ENCODE results near the gene OR1L1.

The OR1L1 gene

DNA sequence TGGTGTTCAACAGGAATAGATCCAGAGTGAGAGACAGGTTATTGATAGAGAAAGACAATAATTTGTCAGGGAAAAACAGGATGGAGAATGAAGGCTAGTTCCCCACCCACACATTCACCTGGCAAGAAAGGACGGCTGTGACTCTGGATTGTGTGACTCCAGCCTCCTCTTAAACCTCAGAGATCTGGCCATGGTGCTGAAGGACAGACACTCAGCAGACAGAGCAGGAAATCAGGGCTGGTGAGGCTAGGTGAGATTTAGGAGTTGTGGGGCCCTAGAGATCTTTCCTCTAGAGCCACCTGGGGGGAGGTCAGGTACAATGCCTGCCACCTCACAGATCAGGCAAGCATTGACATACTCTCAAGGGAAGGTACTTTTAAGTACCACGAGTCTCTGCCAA is 19.3 kb upstream of the OR1L1 start:
- Histone ChIP-seq H3K36me3 (ENCODE audit: low read length) (no peaks in the 10 kb centered on the region), H3F3A (ENCODE audit: insufficient read depth) (no peaks in the 10 kb centered on the region), H4K20me1 (ENCODE audit: low read depth, low read length) (no peaks in the 10 kb centered on the region), H3K9me2 (replicated peaks; ENCODE audit: insufficient read depth, low read length) (no peaks in the 10 kb centered on the region), H3K4me3 (ENCODE audit: insufficient read depth, low read length, poor library complexity, severe bottlenecking) (no peak overlapping the region), H3K9ac (ENCODE audit: low read length) (no peak overlapping the region), H3K27ac (ENCODE audit: low read depth, low read length) (no peak overlapping the region), H3K4me2 (ENCODE audit: low read depth, low read length, poor library complexity, severe bottlenecking) (no peak overlapping the region), H3K79me2 (ENCODE audit: insufficient read depth, low read length) (no peaks in the 10 kb centered on the region), H2AFZ (ENCODE audit: low read depth, low read length, severe bottlenecking) (no peak overlapping the region), H3K27me3 (ENCODE audit: low read length) (no peaks in the 10 kb centered on the region), H3K9me3 (ENCODE audit: insufficient read depth, low read length) (no peaks in the 10 kb centered on the region)
- TF ChIP-seq, protein P1, sequence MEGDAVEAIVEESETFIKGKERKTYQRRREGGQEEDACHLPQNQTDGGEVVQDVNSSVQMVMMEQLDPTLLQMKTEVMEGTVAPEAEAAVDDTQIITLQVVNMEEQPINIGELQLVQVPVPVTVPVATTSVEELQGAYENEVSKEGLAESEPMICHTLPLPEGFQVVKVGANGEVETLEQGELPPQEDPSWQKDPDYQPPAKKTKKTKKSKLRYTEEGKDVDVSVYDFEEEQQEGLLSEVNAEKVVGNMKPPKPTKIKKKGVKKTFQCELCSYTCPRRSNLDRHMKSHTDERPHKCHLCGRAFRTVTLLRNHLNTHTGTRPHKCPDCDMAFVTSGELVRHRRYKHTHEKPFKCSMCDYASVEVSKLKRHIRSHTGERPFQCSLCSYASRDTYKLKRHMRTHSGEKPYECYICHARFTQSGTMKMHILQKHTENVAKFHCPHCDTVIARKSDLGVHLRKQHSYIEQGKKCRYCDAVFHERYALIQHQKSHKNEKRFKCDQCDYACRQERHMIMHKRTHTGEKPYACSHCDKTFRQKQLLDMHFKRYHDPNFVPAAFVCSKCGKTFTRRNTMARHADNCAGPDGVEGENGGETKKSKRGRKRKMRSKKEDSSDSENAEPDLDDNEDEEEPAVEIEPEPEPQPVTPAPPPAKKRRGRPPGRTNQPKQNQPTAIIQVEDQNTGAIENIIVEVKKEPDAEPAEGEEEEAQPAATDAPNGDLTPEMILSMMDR (IDR thresholded peaks at IDR 0.05; ENCODE audit: insufficient read depth, low read length, poor library complexity, severe bottlenecking) = no peak
- no peak for TF ChIP-seq EZH2phosphoT487 (conservative IDR thresholded peaks at IDR 0.05; ENCODE audit: low read length)

DNA sequence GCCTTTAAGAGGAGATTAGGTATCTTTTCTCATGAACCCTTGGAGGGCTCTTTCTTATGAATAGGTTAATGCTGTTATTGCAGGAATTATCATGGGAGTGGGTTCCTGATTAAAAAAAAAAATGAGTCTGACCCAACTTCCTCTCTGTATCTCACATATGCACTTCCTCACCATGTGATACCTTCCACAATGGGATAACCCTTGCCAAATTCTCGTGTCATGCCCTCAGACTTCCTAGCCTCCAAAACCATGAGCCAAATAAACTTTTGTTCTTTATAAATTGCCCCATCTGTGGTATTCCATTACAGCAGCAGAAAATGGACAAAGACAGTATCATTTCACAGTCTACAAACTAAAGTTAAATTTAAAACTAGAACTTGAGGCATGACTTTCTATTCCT is 5.1 kb upstream of the OR1L1 start:
- H3K9me2 ChIP-seq (replicated peaks; ENCODE audit: insufficient read depth, low read length) = no peaks in the 10 kb centered on the region
- H3K4me3 ChIP-seq (ENCODE audit: insufficient read depth, low read length, poor library complexity, severe bottlenecking) = no peak overlapping the region
- no peaks in the 10 kb centered on the region for H3K9me3 ChIP-seq (ENCODE audit: insufficient read depth, low read length)
- H3F3A ChIP-seq (ENCODE audit: insufficient read depth) = no peaks in the 10 kb centered on the region
- no peak overlapping the region for H2AFZ ChIP-seq (ENCODE audit: low read depth, low read length, severe bottlenecking)
- H3K79me2 ChIP-seq (ENCODE audit: insufficient read depth, low read length) = no peaks in the 10 kb centered on the region
- H3K9ac ChIP-seq (ENCODE audit: low read length) = no peak overlapping the region
- no peaks in the 10 kb centered on the region for H3K27me3 ChIP-seq (ENCODE audit: low read length)
- no peak overlapping the region for H3K27ac ChIP-seq (ENCODE audit: low read depth, low read length)
- no peak for TF ChIP-seq EZH2phosphoT487 (conservative IDR thresholded peaks at IDR 0.05; ENCODE audit: low read length)
- TF ChIP-seq, protein P1 (IDR thresholded peaks at IDR 0.05; ENCODE audit: insufficient read depth, low read length, poor library complexity, severe bottlenecking) = no peak
- H3K4me2 ChIP-seq (ENCODE audit: low read depth, low read length, poor library complexity, severe bottlenecking) = no peak overlapping the region
- no peaks in the 10 kb centered on the region for H4K20me1 ChIP-seq (ENCODE audit: low read depth, low read length)
- no peaks in the 10 kb centered on the region for H3K36me3 ChIP-seq (ENCODE audit: low read length)

DNA sequence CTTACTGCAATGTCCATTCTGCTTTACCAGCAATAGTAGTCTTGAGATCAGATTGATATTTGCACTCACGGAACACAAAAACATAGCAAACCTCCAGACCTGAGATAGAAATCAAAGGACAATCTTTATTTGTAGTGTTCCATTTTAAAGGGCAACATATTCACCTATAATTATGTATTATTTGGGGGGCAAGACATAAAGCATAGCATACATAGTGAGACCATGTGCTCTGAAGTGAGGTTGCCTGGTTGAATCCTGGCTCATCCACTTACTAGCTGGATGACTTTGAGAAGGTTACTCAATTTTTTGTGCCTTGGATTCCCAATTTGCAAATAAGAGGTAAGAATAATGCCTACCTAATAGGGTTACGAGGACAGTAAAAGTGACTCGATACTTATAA is 4.0 kb upstream of the OR1L1 start, which contains the start of gene OR1B1:
Gene OR1B1, minus strand, starts transcription at position 101 of the 400 bp plus-strand sequence.
- Histone ChIP-seq H3K9ac (ENCODE audit: low read length) (no peak within 1 kb of the TSS), H3K4me3 (ENCODE audit: insufficient read depth, low read length, poor library complexity, severe bottlenecking) (no peak within 1 kb of the TSS), H3K36me3 (ENCODE audit: low read length) (no peaks in the 10 kb centered on the region), H3K9me2 (replicated peaks; ENCODE audit: insufficient read depth, low read length) (no peaks in the 10 kb centered on the region), H3K27me3 (ENCODE audit: low read length) (no peaks in the 10 kb centered on the region), H2AFZ (ENCODE audit: low read depth, low read length, severe bottlenecking) (no peak within 1 kb of the TSS), H3K9me3 (ENCODE audit: insufficient read depth, low read length) (no peaks in the 10 kb centered on the region), H4K20me1 (ENCODE audit: low read depth, low read length) (no peaks in the 10 kb centered on the region), H3K4me2 (ENCODE audit: low read depth, low read length, poor library complexity, severe bottlenecking) (no peak within 1 kb of the TSS), H3F3A (ENCODE audit: insufficient read depth) (no peaks in the 10 kb centered on the region), H3K27ac (ENCODE audit: low read depth, low read length) (no peak within 1 kb of the TSS), H3K79me2 (ENCODE audit: insufficient read depth, low read length) (no peaks in the 10 kb centered on the region)
- TF ChIP-seq EZH2phosphoT487 (conservative IDR thresholded peaks at IDR 0.05; ENCODE audit: low read length) = no peak
- TF ChIP-seq, protein P1 (IDR thresholded peaks at IDR 0.05; ENCODE audit: insufficient read depth, low read length, poor library complexity, severe bottlenecking) = no peak

All from SU-DHL-6 (cell line).